H1 (cell line): ENCODE data around the gene ANKFY1. TPM values are rescaled to one million over a fixed set of nuclear protein-coding genes. Genes with fewer than 3 reads are reported as not detected.

ENCODE experiments used
- CTCF ChIA-PET: fragments of 300-600 bp; sonication (Branson Sonifier 250); formaldehyde crosslinking; loops from one replicate; lab custom pipeline; 2021; ENCODE audit not compliant: partially characterized antibody; lab: Charles Lee
- POLR2A ChIA-PET: fragments of 300-600 bp; sonication (Branson Sonifier 250); formaldehyde crosslinking; loops from one replicate; lab custom pipeline; 2021; ENCODE audit warnings: inconsistent platforms; ENCODE audit not compliant: partially characterized antibody; lab: Charles Lee
- DNase-seq, 2 experiments: peaks; one replicate each; pipeline versions ENCODE4 v3.0.0 to v3.0.0-alpha.2; 2010 to 2022; ENCODE audit warnings: low spot score in 2 of 2, low read depth in 1 of 2, mixed read lengths in 1 of 2
- FAIRE-seq: peaks from 2 replicates; lab custom pipeline; 2011; peaks lifted over from hg19 to GRCh38; lab: Jason Lieb, UNC
- H2AFZ ChIP-seq: 2 replicates; pipeline ENCODE4 v1.8.1; 2012; ENCODE audit warnings: low read length, inconsistent platforms
- H2AK5ac ChIP-seq: 2 replicates; pipeline ENCODE4 v1.6.1; 2013; ENCODE audit warnings: low read depth, low read length
- H2BK120ac ChIP-seq: replicated peaks from 2 replicates; pipeline ENCODE3; 2013; ENCODE audit warnings: low read depth, low read length, inconsistent platforms
- H2BK12ac ChIP-seq: 2 replicates; pipeline ENCODE4 v1.6.1; 2013; ENCODE audit warnings: low read depth, low read length
- H2BK15ac ChIP-seq: 2 replicates; pipeline ENCODE4 v1.6.1; 2013; ENCODE audit warnings: low read length
- H2BK20ac ChIP-seq: 2 replicates; pipeline ENCODE4 v1.6.1; 2013; ENCODE audit warnings: low read length
- H2BK5ac ChIP-seq: 2 replicates; pipeline ENCODE4 v1.6.1; 2013; ENCODE audit warnings: low read depth, low read length
- H3K14ac ChIP-seq: 2 replicates; pipeline ENCODE4 v1.6.1; 2013; ENCODE audit warnings: inconsistent platforms; ENCODE audit not compliant: insufficient read length
- H3K18ac ChIP-seq: 2 replicates; pipeline ENCODE4 v1.6.1; 2013; ENCODE audit warnings: low read length; ENCODE audit errors: extremely low read depth
- H3K23ac ChIP-seq: 2 replicates; pipeline ENCODE4 v1.6.1; 2013; ENCODE audit warnings: inconsistent platforms; ENCODE audit not compliant: insufficient read length
- H3K23me2 ChIP-seq: 2 replicates; pipeline ENCODE4 v1.6.1; 2013; ENCODE audit warnings: low read depth, low read length
- H3K27ac ChIP-seq: 2 replicates; pipeline ENCODE4 v1.6.1; 2011; ENCODE audit warnings: low read depth, low read length, inconsistent platforms
- H3K27me3 ChIP-seq, 4 experiments: replicated peaks in 1 of 4; 1 replicate in 1 of 4; 2 replicates in 3 of 4; pipeline versions ENCODE4 v1.6.1 to v1.8.1; 2011 to 2013; ENCODE audit warnings: low read length in 3 of 4, mild to moderate bottlenecking in 3 of 4, inconsistent platforms in 2 of 4, mixed read lengths in 2 of 4, moderate library complexity in 1 of 4; ENCODE audit not compliant: control insufficient read depth in 3 of 4, insufficient read depth in 3 of 4; ENCODE audit errors: extremely low read depth in 1 of 4
- H3K36me3 ChIP-seq, 4 experiments: 2 replicates each; pipeline versions ENCODE4 v1.6.1 to v1.8.1; 2011 to 2013; ENCODE audit warnings: mild to moderate bottlenecking in 4 of 4, low read length in 3 of 4, moderate library complexity in 2 of 4, control low read depth in 1 of 4, inconsistent platforms in 1 of 4; ENCODE audit not compliant: insufficient read depth in 4 of 4, control insufficient read depth in 2 of 4
- H3K4ac ChIP-seq: replicated peaks from 2 replicates; pipeline ENCODE3; 2013; ENCODE audit warnings: low read length, low read depth, mixed read lengths, inconsistent platforms; ENCODE audit not compliant: insufficient read length
- H3K4me1 ChIP-seq, 4 experiments: replicated peaks in 1 of 4; 1 replicate in 1 of 4; 2 replicates in 3 of 4; pipeline versions ENCODE4 v1.6.1 to v1.8.1; 2011 to 2013; ENCODE audit warnings: low read length in 3 of 4, inconsistent platforms in 2 of 4, mixed read lengths in 1 of 4; ENCODE audit not compliant: insufficient read depth in 4 of 4, control insufficient read depth in 3 of 4
- H3K4me2 ChIP-seq, 2 experiments: 2 replicates each; pipeline versions ENCODE4 v1.6.1 to v1.8.1; 2011 to 2013; ENCODE audit warnings: low read depth in 2 of 2, low read length in 2 of 2, control low read depth in 1 of 2, inconsistent platforms in 1 of 2, mild to moderate bottlenecking in 1 of 2; ENCODE audit not compliant: insufficient read depth in 1 of 2
- H3K4me3 ChIP-seq, 4 experiments: fragments of 200-600, 300-600 bp in 1 of 4; sonication (generic), shearing (Covaris generic), sonication (Bioruptor Twin) in 1 of 4; 2 replicates each; pipeline versions ENCODE4 v1.5.1 to v1.8.1; 2011 to 2016; ENCODE audit warnings: low read length in 4 of 4, low read depth in 3 of 4, control low read depth in 2 of 4, inconsistent platforms in 2 of 4, mild to moderate bottlenecking in 2 of 4, mixed read lengths in 1 of 4, moderate library complexity in 1 of 4; ENCODE audit not compliant: insufficient read depth in 2 of 4; ENCODE audit errors: extremely low read depth in 1 of 4
- H3K56ac ChIP-seq: replicated peaks from 2 replicates; pipeline ENCODE3; 2013; ENCODE audit warnings: low read depth, mild to moderate bottlenecking, mixed read lengths, low read length, inconsistent platforms; ENCODE audit not compliant: insufficient read length
- H3K79me1 ChIP-seq: 2 replicates; pipeline ENCODE4 v1.6.1; 2013; ENCODE audit warnings: low read depth, low read length, control low read depth
- H3K79me2 ChIP-seq, 2 experiments: 2 replicates each; pipeline versions ENCODE4 v1.6.1 to v1.8.1; 2012 to 2013; ENCODE audit warnings: low read length in 2 of 2, mild to moderate bottlenecking in 2 of 2, inconsistent platforms in 1 of 2; ENCODE audit not compliant: insufficient read depth in 2 of 2, control insufficient read depth in 1 of 2
- H3K9ac ChIP-seq, 4 experiments: replicated peaks in 1 of 4; 1 replicate in 1 of 4; 2 replicates in 3 of 4; pipeline versions ENCODE4 v1.6.1 to v1.8.1; 2011 to 2013; ENCODE audit warnings: low read depth in 3 of 4, low read length in 3 of 4, control low read depth in 2 of 4, mild to moderate bottlenecking in 2 of 4, moderate library complexity in 2 of 4, inconsistent platforms in 1 of 4; ENCODE audit errors: extremely low read depth in 1 of 4
- H3K9me3 ChIP-seq, 2 experiments: 2 replicates each; pipeline versions ENCODE4 v1.6.1 to v1.8.1; 2012 to 2013; ENCODE audit warnings: mild to moderate bottlenecking in 2 of 2, moderate library complexity in 2 of 2, control low read depth in 1 of 2, inconsistent platforms in 1 of 2, low read depth in 1 of 2, low read length in 1 of 2, mixed read lengths in 1 of 2; ENCODE audit not compliant: insufficient read depth in 2 of 2
- H4K20me1 ChIP-seq, 2 experiments: replicated peaks in 1 of 2; 2 replicates each; pipeline versions ENCODE3 to v1.8.1; 2011 to 2013; ENCODE audit warnings: inconsistent platforms in 2 of 2, low read length in 2 of 2, mild to moderate bottlenecking in 1 of 2; ENCODE audit not compliant: insufficient read depth in 2 of 2, control insufficient read depth in 1 of 2
- H4K5ac ChIP-seq: 2 replicates; pipeline ENCODE4 v1.6.1; 2013; ENCODE audit warnings: low read length, low read depth, mixed read lengths, inconsistent platforms; ENCODE audit not compliant: insufficient read length
- H4K8ac ChIP-seq: 2 replicates; pipeline ENCODE4 v1.8.0; 2013; ENCODE audit warnings: mild to moderate bottlenecking, moderate library complexity, low read length, inconsistent platforms; ENCODE audit not compliant: insufficient read depth; ENCODE audit errors: extremely low read depth
- H4K91ac ChIP-seq: replicated peaks from 2 replicates; pipeline ENCODE3; 2013; ENCODE audit warnings: low read length, mixed read lengths, inconsistent platforms; ENCODE audit not compliant: insufficient read length
- BCL11A ChIP-seq, 2 experiments: IDR thresholded peaks; one replicate each; pipeline ENCODE4 v1.6.1; 2011; ENCODE audit warnings: low read depth in 2 of 2, low read length in 2 of 2, mild to moderate bottlenecking in 2 of 2
- BRCA1 ChIP-seq: IDR thresholded peaks from 2 replicates; pipeline ENCODE4 v1.6.1; 2012; ENCODE audit warnings: low read depth, low read length, improper control_type of control experiment
- HDAC2 ChIP-seq, 2 experiments: fragments of 300-600 bp in 1 of 2; sonication (generic) in 1 of 2; IDR thresholded peaks; 2 replicates each; pipeline ENCODE4 v1.6.1; 2011 to 2012; ENCODE audit warnings: low read depth in 2 of 2, low read length in 2 of 2, mild to moderate bottlenecking in 2 of 2, moderate library complexity in 2 of 2, borderline replicate concordance in 1 of 2, inconsistent platforms in 1 of 2
- HDAC6 ChIP-seq: IDR thresholded peaks from one replicate; pipeline ENCODE4 v1.7.1; 2012; ENCODE audit warnings: low read depth, mild to moderate bottlenecking, inconsistent platforms, low read length, moderate library complexity
- KDM1A ChIP-seq: fragments of 200-600, 300-600 bp; sonication (generic); IDR thresholded peaks from 2 replicates; pipeline ENCODE4 v1.7.1; 2016; ENCODE audit warnings: mild to moderate bottlenecking, low read length, borderline replicate concordance
- MAFK ChIP-seq: IDR thresholded peaks from 2 replicates; pipeline ENCODE4 v1.6.1; 2012; ENCODE audit warnings: low read depth, mild to moderate bottlenecking, improper control_type of control experiment, low read length
- PHF8 ChIP-seq: fragments of 200-600 bp; sonication (generic); conservative IDR thresholded peaks from 2 replicates; pipeline ENCODE4 v1.7.1; 2012; ENCODE audit warnings: low read depth, mild to moderate bottlenecking, inconsistent platforms, low read length, moderate library complexity
- POLR2A ChIP-seq, 2 experiments: IDR thresholded peaks; 1 replicate in 1 of 2; 2 replicates in 1 of 2; pipeline ENCODE4 v1.6.1; 2011; ENCODE audit warnings: low read depth in 2 of 2, low read length in 2 of 2, mild to moderate bottlenecking in 2 of 2; ENCODE audit errors: control extremely low read depth in 1 of 2
- SAP30 ChIP-seq: fragments of 300-600 bp; sonication (generic); IDR thresholded peaks from 2 replicates; pipeline ENCODE4 v1.7.1; 2012; ENCODE audit warnings: low read length, moderate library complexity, mild to moderate bottlenecking, inconsistent platforms; ENCODE audit not compliant: insufficient read depth, insufficient replicate concordance
- SIRT6 ChIP-seq: IDR thresholded peaks from one replicate; pipeline ENCODE4 v1.7.1; 2012; ENCODE audit warnings: low read length, inconsistent platforms
- TCF12 ChIP-seq: IDR thresholded peaks from 2 replicates; pipeline ENCODE4 v1.6.1; 2011; ENCODE audit warnings: low read depth, mild to moderate bottlenecking, low read length
- WGBS, 2 experiments: shearing (Covaris generic) in 1 of 2; methylation state at CpG; one replicate each; pipeline versions ENCODE4 v1.1.6 to v1.1.7; 2013 to 2015; ENCODE audit warnings: low lambda C conversion rate in 2 of 2, mixed read lengths in 2 of 2, inconsistent platforms in 1 of 2, low coverage in 1 of 2, missing lambda C conversion rate in 1 of 2; ENCODE audit not compliant: insufficient replicate concordance in 2 of 2, insufficient coverage in 1 of 2, insufficient read length in 1 of 2; ENCODE audit errors: extremely low coverage in 1 of 2, missing lambda C conversion rate in 1 of 2; 5-methylcytosine and 5-hydroxymethylcytosine counted together
- polyA plus RNA-seq, 7 experiments: library from polyadenylated mRNA; depleted of rRNA in 3 of 7; stranded (reverse) in 5 of 7; unstranded in 2 of 7; fragments of >200 nt in 5 of 7; fragments of 200-250 nt in 2 of 7; gene quantifications; 1 replicate in 5 of 7; 2 replicates in 1 of 7; 4 replicates in 1 of 7; pipeline versions ENCODE4 v1.2.1 to v1.2.3, GENCODE V29; 2011 to 2013; ENCODE audit warnings: missing spikeins in 2 of 7, mixed read lengths in 2 of 7
- total RNA-seq: library from RNA; stranded (reverse); fragmentation: NEBNext Ultra II Directional; extraction: Animal tissue kit (Norgen Biotek cat#: 25700); gene quantifications from 2 replicates; pipeline ENCODE4 v1.2.1, GENCODE V29; 2021
- TF ChIP-seq, protein P1 (sequence below): IDR thresholded peaks from 2 replicates; pipeline ENCODE4 v1.6.1; 2012; ENCODE audit warnings: inconsistent platforms

The ANKFY1 gene
- total and polyA plus RNA-seq, 2 of the 8 experiments (the other 6 are each of a cell fraction or from before 2014, with no cell fraction given), result 28.3 to 45.3 TPM

DNA sequence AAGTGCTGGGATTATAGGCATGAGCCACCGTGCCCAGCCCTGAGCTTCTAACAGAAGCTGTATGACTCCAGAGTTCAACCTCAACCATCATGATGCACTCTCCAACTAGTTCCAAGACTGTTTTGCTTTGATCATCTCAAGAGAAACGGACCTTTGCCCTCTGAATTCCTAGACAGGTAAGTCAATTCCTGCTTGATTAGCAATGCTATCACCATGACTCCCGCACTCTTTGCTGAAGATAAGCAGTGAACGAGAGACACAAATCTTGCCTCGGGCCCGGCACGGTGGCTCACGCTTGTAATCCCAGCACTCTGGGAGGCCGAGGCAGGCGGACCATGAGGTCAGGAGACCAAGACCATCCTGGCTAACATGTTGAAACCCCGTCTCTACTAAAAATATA, 22.2 kb downstream of the ANKFY1 start:
- Histone ChIP-seq H2BK15ac (no peak overlapping the region), H3K36me3 (peaks cover 5 to 28% (median 10%) of the 10 kb centered on the region in 4 experiments; a peak in 6 of 8 replicates), H2BK120ac (no peak overlapping the region), H3K79me2 (peaks cover 9 to 30% of the 10 kb centered on the region in 2 experiments), H2AK5ac (no peak overlapping the region), H3K14ac (no peak overlapping the region), H3K4me1 (no peaks in the 10 kb centered on the region; a peak in 1 of 7 replicates), H3K23ac (no peak overlapping the region), H3K23me2 (peaks cover 3% of the 10 kb centered on the region; the same call in 1 of the 2 replicates), H3K9ac (no peak overlapping the region), H2AFZ (no peak overlapping the region), H4K91ac (no peak overlapping the region), H3K9me3 (no peaks in the 10 kb centered on the region), H3K4me3 (no peak overlapping the region), H4K8ac (no peak overlapping the region), H3K56ac (no peak overlapping the region), H3K27ac (no peak overlapping the region), H2BK20ac (no peak overlapping the region)
- no peak for FAIRE-seq
- DNase-seq, result no peak
- CTCF ChIA-PET, result interaction anchor here (0.5 to 5.1 kb wide), 5 partner anchors 10 to 1102 kb away, joined by 3 to 46 read pairs (median 7); no protein-coding TSS in a partner anchor
- POLR2A ChIA-PET, result interaction anchor here (0.7 kb wide), 1 partner anchor 80 kb away, joined by 3 read pairs; no protein-coding TSS in a partner anchor
- no peak for TF ChIP-seq BRCA1
- TF ChIP-seq POLR2A (IDR thresholded peaks at IDR 0.05; ENCODE audit: control extremely low read depth in 1 of 2, low read depth in 2 of 2, low read length in 2 of 2), result no peak
- no peak for TF ChIP-seq KDM1A
- TF ChIP-seq HDAC2 (IDR thresholded peaks at IDR 0.05; ENCODE audit: borderline replicate concordance in 1 of 2, low read depth in 2 of 2, low read length in 2 of 2), result no peak
- no peak for TF ChIP-seq PHF8
- no peak for TF ChIP-seq HDAC6
- TF ChIP-seq MAFK, result no peak
- TF ChIP-seq BCL11A (IDR thresholded peaks at IDR 0.05; ENCODE audit: low read depth in 2 of 2, low read length in 2 of 2), result no peak
- TF ChIP-seq, protein P1, sequence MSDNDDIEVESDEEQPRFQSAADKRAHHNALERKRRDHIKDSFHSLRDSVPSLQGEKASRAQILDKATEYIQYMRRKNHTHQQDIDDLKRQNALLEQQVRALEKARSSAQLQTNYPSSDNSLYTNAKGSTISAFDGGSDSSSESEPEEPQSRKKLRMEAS, result no peak
- no peak for TF ChIP-seq SIRT6
- TF ChIP-seq SAP30, result no peak
- no peak for TF ChIP-seq TCF12
- TF ChIP-seq, all 59 proteins: peak for 0
- 96% methylated on average over 11 of the region's 11 CpGs; no CpG with 5 or more reads in 1 of the 2 experiments for WGBS, 2 experiments
- no peak overlapping the region for H3K4ac ChIP-seq
- no peak overlapping the region for H2BK5ac ChIP-seq
- H4K20me1 ChIP-seq, result peaks cover 4 to 13% of the 10 kb centered on the region in 2 experiments
- no peak overlapping the region for H2BK12ac ChIP-seq
- peaks cover 17% of the 10 kb centered on the region for H3K79me1 ChIP-seq
- no peak overlapping the region for H4K5ac ChIP-seq
- no peak overlapping the region for H3K4me2 ChIP-seq
- H3K27me3 ChIP-seq, result no peaks in the 10 kb centered on the region
- H3K18ac ChIP-seq, result no peak overlapping the region
